Stimulated activated CD4-positive, alpha-beta T cell treated with anti-CD3 and anti-CD28 coated beads, Interleukin-12 subunit alpha, Interleukin-12 subunit beta, amount 100 ng/mL, for 24 hours (primary cell): Measurements from ENCODE around the gene NDP.
"Not testable (repeated sequence)": the region's sequence is repeated elsewhere in the genome, so short reads cannot be mapped to it uniquely, and the experiment has no call there.

Experiments used
- DNase-seq, 2 experiments: peaks; one replicate each; pipeline ENCODE4 v3.0.0-alpha.2; 2020; ENCODE audit warnings: low read depth in 2 of 2

The NDP gene

DNA sequence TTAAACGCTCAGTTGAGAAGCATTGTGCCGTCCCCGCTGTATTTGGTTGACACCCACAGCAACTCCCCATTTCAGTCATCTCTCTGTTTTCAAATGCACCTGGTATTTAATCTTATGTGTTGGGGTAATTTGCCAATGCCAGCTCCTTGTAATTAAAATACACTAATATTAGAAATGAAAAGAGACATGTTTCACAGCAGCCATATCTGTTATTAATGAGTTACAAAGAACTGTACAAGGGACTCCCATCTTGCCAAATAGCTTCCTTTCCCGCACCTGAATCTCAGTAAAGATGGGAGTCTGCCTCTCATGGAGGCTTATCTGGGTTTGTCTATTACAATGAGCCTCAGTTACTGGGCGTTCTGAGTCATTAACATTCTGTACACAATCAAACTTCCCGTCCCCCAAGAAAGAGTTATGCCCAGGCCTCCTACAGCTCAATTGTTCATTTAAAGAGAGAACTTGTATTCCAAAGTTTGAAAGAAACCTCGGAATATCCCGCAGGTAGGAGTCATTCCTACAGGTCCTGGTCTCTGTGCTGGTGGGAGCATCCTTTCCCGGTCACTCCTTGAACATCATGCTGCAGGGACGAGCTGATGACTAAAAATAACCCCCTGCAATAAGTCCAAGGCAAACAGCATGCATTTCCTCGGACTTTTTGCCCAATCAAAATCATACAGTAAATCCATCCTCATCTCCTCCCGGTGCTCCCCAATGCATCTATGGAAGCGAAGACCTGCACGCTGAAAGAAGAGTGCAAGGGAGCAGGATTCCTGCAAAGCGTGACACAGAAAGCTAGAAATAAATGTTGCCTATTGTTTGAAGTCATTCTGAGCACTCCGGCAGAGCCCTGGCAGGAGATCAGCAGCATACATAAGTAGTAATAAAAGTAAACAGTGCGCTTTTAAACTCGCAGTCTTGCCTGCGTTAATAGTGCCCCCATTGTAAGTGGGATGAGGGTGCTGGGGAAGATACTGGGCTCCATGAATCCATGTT is 926 bp downstream of the NDP start:
- DNase-seq = no peak

GRCh38 chrX:43970528-43970927 is 2.7 kb downstream of the NDP start:
- no peak for DNase-seq

- no peak for DNase-seq
Measured at GRCh38 chrX:43969504-43970501, 3.4 kb downstream of the NDP start.

- DNase-seq = no peak
Measured at GRCh38 chrX:43968359-43968781, 4.8 kb downstream of the NDP start.

GRCh38 chrX:43964936-43965335 is 8.3 kb downstream of the NDP start:
- no peak for DNase-seq

DNA sequence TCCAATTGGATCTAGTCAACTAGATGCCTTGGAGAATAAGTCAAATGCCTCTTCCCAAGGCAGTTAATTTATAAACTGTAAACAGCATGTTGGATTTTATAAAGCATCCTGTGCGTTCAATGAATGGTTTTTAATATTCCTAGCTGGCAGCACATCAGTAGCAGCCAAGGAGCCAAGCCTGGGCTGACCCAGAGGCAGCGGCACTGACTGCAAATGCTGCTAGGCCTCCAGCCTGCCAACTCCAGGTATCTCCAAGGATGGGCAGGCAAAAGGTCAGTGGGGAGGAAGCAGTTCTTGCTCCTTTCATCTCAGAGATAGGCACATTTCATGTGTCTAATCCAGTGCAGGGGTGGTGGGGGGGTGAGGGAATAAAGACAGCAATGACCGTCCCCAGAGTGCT is 9.5 kb downstream of the NDP start:
- DNase-seq = no peak

DNA sequence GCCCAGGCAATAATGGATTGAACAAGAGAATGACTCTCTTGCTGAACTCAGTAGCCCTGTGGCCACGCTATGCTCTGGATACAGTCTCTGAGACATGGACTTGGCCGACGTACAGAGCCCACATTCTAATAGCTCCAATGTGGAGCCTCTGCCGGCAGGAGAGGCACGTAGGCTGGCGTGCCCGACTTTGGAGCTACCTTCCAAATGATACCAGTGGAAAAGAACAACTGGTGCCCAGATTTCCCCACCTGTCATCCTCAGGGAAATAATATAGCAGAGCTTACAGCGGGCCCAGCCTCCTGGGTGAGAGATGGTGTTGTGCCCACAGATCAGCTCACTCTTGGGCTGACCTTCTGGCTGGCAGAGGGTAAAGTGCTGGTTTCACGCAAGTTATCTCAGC is 10.6 kb downstream of the NDP start:
- no peak for DNase-seq

- DNase-seq = no peak
Measured at GRCh38 chrX:43961699-43962098, 11.5 kb downstream of the NDP start.

GRCh38 chrX:43958529-43958928 is 14.7 kb downstream of the NDP start:
- DNase-seq = no peak

- no peak for DNase-seq
Measured at GRCh38 chrX:43956034-43956433, 17.2 kb downstream of the NDP start.

DNA sequence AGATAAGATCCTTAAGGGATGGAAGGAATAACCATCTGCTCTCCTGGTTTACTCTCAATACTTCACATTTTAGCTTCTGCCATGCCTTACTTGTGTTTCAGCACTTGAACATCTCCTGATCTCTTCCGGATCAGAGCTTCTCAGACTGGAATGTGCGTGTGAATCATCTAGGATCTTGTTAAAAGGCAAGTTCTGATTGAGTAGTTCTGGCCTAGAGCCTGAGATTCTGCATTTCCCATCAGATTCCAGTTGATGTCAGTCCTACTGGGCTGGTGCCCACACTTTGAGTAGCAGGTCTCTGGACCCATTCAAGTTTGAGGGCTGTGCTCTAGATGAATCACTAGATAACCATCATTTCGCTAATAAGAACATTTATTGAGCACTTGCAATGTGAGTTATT is 20.0 kb downstream of the NDP start:
- no peak for DNase-seq

DNA sequence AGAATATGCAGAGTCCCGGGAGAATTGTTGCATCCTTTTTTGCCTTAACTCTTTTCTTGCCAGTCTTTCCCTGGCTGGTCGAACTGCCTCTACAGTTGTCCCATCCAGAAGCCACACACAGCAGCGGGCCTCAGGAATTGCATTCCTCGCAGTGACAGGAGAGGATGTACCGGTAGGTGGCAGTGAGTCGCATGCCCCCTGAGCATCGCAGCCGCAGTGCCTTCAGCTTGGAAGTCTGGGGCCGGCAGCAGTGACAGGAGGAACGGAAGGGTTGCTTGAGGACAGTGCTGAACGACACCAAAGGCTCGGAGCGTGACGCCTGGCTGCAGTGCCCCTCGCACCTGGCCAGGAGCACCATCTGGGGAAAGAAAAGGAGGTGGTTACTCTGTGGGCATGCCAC is 23.5 kb downstream of the NDP start:
- DNase-seq = peak; percentile 2 to 17

- DNase-seq = no peak
Measured at GRCh38 chrX:43940816-43941474, 32.2 kb downstream of the NDP start.

DNA sequence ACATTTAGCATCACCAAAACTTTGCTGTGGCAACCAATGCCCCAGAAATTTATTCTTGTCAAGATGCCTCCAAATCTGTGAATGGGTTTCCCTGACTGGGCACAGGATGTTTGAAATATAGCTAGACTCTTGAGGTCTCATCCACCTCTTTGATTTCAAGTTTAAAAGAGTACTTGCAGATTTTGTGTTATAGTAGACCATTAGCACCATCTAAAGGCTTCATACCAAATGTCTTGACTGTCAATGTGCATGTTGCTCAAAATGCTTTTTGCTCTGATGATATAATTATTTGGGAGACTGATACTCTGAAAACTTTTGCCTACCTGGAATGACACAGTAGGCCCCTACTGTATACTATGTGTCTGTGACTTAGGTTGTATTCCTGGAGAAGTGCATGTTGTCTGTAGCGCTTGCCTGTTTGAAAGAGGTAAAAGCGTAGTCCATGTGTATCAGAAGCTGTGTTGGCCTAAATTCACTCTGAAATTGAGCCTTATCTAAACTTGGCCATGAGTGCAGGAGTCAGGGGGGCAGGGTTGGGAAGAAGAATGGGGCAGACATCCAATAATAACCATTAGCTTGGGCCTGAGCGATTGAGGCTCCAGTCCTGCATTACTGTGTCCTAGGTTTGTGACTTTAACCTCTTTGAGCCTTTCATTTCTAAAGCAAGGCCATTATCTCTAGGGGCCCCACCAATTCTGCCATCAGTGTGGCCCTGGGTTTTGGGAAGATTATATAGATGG is 33.8 kb downstream of the NDP start:
- no peak for DNase-seq

GRCh38 chrX:43922032-43922431 is 51.2 kb downstream of the NDP start:
- not testable (repeated sequence) for DNase-seq

DNA sequence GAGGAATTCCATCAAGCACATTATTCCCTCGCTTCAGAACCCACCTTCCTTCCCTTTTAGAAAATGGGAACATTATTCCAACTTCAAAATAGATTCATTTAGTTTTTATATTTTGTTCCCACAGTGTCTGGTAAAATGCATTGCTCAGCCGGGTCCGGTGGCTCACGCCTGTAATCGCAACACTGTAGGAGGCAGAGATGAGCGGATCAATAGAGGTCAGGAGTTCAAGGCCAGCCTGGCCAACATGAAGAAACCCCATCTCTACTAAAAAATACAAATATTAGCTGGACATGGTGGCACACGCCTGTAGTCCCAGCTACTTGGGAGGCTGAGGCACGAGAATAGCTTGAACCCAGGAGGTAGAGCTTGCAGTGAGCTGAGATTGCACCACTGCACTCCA is 62.4 kb downstream of the NDP start:
- DNase-seq = not testable (repeated sequence)

DNA sequence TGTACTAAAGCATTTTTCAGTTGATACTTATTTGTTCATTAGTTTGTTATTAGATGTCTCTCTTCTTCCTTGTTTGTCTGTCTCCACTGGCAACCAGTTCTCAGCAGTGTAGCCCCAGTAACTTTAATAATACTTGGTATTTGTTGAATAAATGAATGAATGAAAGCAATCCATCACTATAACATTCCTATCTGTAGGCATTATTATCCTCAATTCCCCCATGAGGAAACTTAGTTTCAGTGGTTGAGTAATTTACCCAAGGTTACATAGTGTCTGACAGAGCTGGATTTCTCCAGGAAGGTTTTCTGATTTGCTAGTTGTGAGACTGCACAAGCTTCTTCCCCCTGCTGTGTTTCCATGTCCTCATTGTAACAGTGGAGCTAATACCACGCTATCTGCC is 63.2 kb downstream of the NDP start:
- no peak for DNase-seq

GRCh38 chrX:43909141-43909540 is 64.0 kb downstream of the NDP start:
- no peak for DNase-seq

DNA sequence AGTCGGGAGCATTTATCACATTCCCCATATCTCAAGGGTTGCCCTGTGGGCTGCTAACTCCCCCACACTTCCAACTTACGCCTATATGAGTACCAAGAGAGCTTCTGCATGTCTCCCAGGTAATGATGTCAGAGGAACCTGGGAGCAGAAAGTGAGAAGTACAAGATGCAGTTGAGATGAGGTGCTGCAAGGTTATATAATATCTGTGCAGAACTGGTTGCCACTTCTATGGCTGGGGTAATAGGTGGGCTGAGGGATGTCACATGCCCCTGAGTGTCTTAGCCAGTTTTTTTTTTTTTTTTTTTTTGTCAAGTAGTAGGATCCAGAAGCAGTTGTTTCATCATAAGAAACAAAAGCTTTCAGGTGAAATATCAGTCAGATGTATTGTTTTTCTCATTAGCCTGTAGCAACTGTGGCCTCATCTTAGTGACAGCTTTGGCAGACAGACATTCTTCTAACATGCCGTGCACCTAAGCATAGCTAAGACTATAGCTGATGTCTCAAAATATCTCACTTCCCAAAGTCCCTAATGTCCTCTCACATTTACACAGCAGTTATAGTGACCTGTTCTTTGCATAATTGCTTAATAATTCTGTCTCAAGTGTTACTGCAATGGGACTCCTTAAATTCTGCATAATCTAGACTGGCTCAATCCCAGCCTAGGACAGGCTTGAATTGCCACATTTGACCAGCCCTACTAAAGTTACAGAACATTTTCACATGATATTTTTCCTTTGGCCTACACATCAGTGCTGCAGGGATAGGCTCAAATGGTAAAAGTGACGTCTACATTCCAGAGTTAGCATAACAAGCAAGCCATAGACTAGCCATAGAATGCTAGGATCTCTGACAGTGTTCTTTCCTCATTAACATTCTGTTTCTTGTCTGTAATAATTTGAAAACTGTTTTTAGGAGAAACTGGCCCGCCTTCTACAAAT is 73.0 kb downstream of the NDP start:
- no peak for DNase-seq
